GM19324 (cell line): ENCODE results near the gene ITGB6.
A peak's percentile ranks its signal among the peaks of the same experiment; 100 is the strongest.

ENCODE experiments used
- ATAC-seq: cut with Tn5 transposase; IDR thresholded peaks from one replicate; pipeline ENCODE4 v1.9.1; 2021; ENCODE audit warnings: mild to moderate bottlenecking, moderate library complexity; ENCODE audit not compliant: unreplicated experiment, low FRiP score

The ITGB6 gene, protein sequence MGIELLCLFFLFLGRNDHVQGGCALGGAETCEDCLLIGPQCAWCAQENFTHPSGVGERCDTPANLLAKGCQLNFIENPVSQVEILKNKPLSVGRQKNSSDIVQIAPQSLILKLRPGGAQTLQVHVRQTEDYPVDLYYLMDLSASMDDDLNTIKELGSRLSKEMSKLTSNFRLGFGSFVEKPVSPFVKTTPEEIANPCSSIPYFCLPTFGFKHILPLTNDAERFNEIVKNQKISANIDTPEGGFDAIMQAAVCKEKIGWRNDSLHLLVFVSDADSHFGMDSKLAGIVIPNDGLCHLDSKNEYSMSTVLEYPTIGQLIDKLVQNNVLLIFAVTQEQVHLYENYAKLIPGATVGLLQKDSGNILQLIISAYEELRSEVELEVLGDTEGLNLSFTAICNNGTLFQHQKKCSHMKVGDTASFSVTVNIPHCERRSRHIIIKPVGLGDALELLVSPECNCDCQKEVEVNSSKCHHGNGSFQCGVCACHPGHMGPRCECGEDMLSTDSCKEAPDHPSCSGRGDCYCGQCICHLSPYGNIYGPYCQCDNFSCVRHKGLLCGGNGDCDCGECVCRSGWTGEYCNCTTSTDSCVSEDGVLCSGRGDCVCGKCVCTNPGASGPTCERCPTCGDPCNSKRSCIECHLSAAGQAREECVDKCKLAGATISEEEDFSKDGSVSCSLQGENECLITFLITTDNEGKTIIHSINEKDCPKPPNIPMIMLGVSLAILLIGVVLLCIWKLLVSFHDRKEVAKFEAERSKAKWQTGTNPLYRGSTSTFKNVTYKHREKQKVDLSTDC

DNA sequence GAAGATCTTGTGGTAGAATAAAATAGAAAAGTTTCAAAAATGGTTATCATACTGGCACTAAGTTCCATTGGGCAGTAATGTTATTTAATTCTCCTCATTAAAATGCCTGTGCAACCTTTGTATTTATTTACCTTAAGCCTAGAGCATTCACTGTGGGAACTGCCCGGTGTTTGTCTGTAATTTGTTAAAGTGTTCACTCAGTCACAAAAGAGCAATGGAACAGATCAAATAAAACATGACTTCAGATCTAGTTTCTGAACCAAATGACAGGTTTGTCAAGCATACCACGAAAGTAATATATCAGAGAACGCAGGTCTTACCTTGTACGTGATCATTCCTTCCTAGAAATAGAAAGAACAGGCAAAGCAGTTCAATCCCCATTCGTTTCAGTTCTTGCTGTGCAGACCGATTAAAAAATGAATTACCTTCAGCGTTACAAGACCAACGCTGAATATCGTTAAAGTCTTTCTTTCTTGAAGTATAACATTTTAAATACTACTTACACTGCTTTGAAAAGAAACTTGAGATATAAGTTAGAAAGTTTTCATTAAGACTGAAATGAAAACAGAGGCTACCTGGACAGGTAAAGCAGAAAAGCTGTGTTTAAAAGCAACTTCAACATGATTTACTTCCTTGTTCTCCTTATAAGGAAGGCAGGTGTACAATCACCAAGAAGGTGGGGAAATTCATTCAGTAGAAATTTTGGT, at the start of gene ITGB6:
TSS of gene ITGB6 (minus strand) at position 590 of the 707 bp plus-strand sequence. CDS start at position 381, 209 bp downstream.
- ATAC-seq: no peak

DNA sequence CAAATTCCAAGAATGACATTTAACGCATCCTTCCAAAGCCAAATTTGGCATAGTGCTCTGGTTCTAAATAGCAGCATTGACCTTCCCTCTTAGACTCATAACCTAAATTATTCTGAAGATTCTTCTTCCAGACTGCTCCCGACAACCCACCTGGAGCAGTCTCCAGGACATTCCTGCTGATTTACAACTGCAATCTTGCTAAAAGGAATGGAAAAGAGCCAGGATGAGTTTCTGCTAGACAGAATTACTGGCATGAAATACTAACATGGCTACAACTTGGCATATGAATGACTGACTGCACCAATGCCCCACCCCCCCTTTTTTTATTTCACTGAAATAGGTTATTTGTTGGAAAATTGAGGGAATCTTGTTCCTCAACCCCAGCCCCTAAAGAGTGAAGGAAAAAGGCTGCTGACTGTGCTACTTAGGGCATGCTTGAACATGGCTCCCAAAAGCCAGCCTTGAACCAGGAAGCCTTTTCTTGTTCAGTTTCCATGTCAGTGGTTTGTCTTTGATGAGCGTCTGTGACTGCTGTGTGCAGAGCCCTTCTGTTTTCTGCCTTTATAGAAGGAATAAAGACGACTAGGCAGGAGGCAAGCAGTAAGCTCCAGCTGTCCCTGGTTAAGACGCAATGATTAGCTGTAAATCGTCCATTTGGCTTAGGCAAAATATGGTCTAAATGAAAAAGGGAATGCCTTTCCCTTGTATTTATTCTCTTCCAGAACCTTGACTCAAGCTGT, 47.4 kb upstream of the ITGB6 start:
- no peak for ATAC-seq

DNA sequence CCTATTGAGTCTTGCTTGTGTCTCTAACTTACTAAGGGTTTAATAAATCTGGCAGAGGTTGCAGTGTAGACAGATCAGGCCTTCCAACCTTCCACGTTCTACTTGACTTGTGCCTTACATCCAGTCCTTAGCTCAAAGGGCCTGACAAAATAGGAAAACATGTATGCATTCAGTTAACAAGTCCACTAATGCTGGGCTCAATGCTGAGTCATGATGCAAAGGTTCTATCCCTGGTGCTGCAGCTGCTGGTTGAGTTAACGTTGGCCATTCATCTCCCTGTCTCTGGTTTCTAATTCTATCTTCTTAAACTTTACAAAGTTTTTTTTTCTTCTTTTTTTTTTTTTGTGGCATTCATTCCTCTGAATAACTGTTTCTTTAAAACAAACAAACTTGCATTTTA, 46.3 kb upstream of the ITGB6 start:
- no peak for ATAC-seq

GRCh38 chr2:160245614-160246155, 45.6 kb upstream of the ITGB6 start:
- ATAC-seq: no peak

DNA sequence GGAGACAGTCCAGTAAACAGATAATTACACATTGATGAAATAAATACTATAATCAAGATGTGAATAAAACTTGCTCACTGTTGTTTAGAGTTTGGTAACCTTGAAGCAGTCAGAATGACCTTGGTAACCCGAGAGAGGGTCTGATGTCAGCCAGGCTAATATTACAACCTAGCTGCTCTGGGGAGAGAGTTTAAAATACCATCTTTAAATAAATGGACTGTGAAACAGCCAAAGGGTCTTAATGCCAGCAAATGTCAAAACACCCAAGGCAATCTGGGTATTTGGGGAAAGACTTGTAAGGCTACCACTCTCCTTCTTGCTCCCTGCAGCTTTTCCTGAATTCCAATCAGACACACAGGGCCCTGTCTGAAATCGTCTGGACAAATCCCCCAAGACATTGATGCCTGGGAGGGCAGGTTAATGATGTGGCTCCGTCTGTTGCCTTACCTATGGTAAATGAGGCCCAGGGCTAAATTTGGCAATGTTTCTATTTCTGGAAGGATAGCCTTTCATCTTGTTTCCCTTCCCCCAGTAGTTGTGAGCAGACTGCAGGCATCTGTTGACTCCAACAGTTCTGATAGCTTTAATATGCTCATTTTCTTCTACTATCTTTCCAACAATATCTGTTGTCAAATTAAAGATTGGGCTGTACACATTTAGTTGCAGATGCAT, 43.0 kb upstream of the ITGB6 start:
- no peak for ATAC-seq

DNA sequence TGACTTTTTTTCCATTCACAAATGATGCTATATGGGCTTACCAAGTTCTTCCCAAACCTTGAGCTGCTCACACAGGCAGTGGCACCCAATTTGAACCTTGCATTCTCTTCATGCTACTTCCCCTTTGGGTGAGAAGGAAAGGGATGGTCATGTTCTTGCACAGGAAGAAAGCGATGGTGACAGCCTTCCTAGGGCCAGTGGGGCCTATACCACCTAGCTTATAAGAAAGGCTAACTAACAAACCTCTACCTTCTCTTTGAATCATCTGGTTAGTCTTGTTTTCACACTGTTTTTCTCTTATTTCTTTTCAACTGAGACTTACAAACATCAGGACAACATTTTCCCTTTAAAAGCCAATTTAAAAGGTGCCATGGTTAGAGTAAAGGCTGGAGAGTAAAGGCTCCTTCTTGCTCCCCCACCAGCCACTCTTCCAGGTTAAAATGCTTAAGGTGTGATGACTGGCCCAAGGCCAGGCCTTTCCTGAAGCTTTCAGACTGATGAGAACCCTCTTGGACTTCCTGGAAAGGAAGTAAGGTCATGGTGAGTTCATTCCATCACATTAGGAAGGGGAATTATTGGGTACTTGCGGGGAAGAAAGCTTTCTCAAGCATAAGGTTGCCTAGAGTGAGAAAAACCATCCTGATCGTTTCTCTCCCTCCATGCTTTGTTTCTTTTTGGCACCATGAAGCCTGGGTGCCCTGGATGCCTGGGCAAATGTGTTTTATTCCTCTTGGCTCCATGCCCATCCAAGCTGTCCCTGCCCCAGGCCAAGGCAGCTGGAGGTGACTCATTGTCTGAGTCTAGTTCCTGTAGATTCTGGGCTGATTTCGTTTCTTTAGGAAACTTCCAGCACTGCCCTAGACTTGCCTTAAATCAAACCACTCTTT, 41.4 kb upstream of the ITGB6 start:
- ATAC-seq: no peak

DNA sequence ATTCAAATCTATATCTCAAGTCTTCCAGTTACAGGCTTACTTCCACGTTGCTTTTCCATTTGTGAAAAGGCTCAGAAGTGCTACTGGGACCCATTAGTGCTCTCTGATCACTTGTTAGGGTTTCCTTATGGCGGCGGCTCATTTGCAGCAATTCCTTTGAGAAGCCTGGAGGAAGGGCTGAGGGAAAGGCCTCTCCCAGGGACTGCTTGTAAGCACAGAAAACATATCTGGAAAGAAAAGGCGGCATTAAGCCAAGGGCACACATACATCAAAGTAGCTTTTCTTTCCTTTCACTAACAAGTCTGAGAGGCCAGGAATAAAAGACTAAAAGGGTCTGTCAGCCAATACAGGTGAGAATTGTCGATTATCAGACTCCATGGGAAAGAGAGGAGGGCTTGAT, 39.4 kb upstream of the ITGB6 start:
- ATAC-seq: no peak

- no peak for ATAC-seq
These were observed 38.3 kb upstream of the ITGB6 start for GRCh38 chr2:160238392-160238791.

GRCh38 chr2:160232905-160233475, 32.9 kb upstream of the ITGB6 start:
- no peak for ATAC-seq

DNA sequence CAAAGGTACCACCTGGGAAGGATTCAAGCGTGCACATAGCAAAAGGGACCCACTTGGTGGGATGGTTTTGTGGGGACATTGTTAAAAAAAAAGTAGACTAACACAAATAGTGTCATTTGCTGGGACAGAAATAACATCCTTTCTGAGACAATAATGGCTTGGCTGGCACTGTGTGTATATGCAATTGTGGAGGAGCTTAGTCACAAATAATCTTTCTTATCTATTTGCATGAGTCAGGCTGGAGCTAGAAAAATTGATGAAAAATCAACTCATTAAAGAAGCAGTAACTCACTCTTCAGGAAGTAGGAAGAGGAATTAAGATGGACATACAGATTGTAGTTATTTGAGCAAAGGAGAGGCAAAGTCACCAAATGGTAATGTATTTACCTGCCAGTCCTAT, 29.5 kb upstream of the ITGB6 start:
- ATAC-seq: no peak

- no peak for ATAC-seq
These were observed 28.3 kb upstream of the ITGB6 start for GRCh38 chr2:160228141-160228917.

DNA sequence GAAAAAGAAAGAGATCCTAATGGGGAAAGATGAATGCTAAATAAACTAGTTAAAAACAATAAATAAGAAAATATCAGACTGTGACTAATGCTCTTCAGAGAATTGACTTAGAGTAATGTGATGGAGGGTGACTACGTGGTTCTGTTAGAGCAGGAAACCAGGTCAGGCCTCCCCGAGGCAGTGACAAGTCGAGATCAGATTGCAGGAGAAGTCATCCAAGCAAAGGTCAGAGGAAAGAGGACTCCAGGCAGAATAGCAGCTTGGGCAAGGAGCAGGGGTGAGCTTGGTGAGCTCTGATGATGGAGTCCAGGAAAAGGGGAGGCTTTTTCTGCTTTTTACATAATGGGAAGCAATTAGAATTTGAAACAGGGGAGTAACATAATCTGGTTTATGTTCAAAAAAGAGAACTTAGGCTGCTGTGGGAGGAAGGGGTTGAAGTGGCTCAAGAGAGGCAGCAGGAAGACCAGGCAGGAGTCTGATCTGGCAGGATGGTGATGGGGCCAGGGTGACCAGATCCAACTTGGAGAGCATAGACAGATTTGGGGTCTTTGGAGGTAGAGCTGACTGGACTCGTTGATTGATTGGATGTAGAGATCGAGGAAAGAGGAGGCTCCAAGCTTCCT, 27.3 kb upstream of the ITGB6 start:
- no peak for ATAC-seq

- ATAC-seq: no peak
These were observed 26.3 kb upstream of the ITGB6 start for GRCh38 chr2:160226367-160226766.

GRCh38 chr2:160225722-160226121, 25.6 kb upstream of the ITGB6 start:
- no peak for ATAC-seq

DNA sequence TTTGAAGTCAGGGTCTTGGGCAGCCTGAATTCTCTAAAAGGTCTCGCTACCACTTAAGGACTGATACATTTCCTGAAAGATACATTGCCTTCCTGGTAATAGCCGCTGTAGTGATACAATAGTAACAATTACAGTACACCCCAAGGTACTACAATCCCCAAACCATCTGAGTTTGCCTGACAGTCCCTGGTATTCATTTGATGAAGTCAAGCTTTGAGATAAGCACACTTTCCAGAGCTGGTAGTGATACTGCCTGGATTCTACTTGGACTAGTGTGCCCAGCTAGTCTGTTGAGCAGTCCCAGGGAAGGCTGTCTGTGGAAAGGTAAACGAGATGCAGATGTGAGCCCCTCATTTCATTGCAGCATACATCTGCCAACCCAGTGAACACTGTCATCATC, 24.4 kb upstream of the ITGB6 start:
- peak; percentile 27 for ATAC-seq

DNA sequence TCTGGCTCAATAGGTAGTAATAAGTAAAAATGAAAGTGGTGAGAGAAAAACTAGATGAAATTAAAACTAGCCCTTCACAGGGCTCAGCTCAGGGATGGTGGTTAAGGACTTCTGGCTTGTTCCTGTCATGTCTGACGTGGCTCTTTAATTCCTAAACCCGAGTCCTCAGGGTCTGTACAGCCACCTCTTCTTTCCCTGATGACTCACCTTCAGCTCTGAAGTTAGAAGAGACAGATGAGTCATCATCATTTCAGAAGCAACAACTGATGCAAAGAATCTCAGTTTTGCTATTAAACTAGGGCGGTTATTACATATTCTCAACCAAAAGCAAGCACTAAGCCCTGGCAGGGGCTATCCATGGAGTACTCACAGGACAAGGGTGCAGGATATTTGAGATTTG, 24.0 kb upstream of the ITGB6 start:
- ATAC-seq: peak; percentile 77

- no peak for ATAC-seq
These were observed 23.5 kb upstream of the ITGB6 start for GRCh38 chr2:160223560-160223959.
